HAP-1 (cell line): ENCODE measurements around the gene NHP2.
A peak's percentile ranks its signal among the peaks of the same experiment; 100 is the strongest.
"Not testable (repeated sequence)": the region's sequence is repeated elsewhere in the genome, so short reads cannot be mapped to it uniquely, and the experiment has no call there.

ENCODE experiments used
- DNase-seq, 2 experiments: peaks; one replicate each; pipeline ENCODE4 v3.0.0-alpha.2; 2016 to 2020; ENCODE audit warnings: low spot score in 2 of 2
- H3K27me3 ChIP-seq: fragments of 250-450 bp; sonication (Bioruptor Pico); 2 replicates; pipeline ENCODE4 v1.5.1; 2020; ENCODE audit warnings: low read depth, mild to moderate bottlenecking, moderate library complexity
- H3K36me3 ChIP-seq: fragments of 250-450 bp; sonication (Bioruptor Pico); replicated peaks from 2 replicates; pipeline ENCODE4 v1.5.1; 2020; ENCODE audit warnings: mild to moderate bottlenecking
- H3K4me1 ChIP-seq: fragments of 250-450 bp; sonication (Bioruptor Pico); 2 replicates; pipeline ENCODE4 v1.5.1; 2020; ENCODE audit warnings: mild to moderate bottlenecking
- H3K4me3 ChIP-seq: fragments of 250-450 bp; sonication (Bioruptor Pico); 2 replicates; pipeline ENCODE4 v1.5.1; 2020; ENCODE audit warnings: mild to moderate bottlenecking, moderate library complexity
- H3K9me3 ChIP-seq: fragments of 250-450 bp; sonication (Bioruptor Pico); 2 replicates; pipeline ENCODE4 v1.5.1; 2020; ENCODE audit warnings: mild to moderate bottlenecking, moderate library complexity
- in situ Hi-C: fragments of 300-500 bp; cut with MboI; formaldehyde crosslinking; loops from 3 replicates; pipeline ENCODE4 v1.14.3; 2020; ENCODE audit warnings: low sequenced_read_pairs, inconsistent platforms, mixed read lengths

The NHP2 gene

GRCh38 chr5:178153530-178154340 lies at the start of gene NHP2:
Gene NHP2, minus strand, starts transcription at chr5:178153885. Its CDS starts 68 bp downstream, at chr5:178153817.
- Histone ChIP-seq H3K4me1 (peaks cover 7% of the 10 kb centered on the region), H3K27me3 (no peaks in the 10 kb centered on the region), H3K4me3 (peak within 1 kb of the TSS; percentile 97), H3K36me3 (peaks cover 38% of the 10 kb centered on the region), H3K9me3 (no peaks in the 10 kb centered on the region)
- DNase-seq = peak; percentile 95 to 99
- in situ Hi-C loops = no loop called here

GRCh38 chr5:178202541-178202940 lies 48.9 kb upstream of the NHP2 start:
- peaks cover 7% of the 10 kb centered on the region for H3K4me1 ChIP-seq
- in situ Hi-C loops = no loop called here
- DNase-seq = no peak
- H3K27me3 ChIP-seq = no peaks in the 10 kb centered on the region
- H3K4me3 ChIP-seq = no peak overlapping the region
- no peaks in the 10 kb centered on the region for H3K9me3 ChIP-seq
- H3K36me3 ChIP-seq = peaks cover 30% of the 10 kb centered on the region

DNA sequence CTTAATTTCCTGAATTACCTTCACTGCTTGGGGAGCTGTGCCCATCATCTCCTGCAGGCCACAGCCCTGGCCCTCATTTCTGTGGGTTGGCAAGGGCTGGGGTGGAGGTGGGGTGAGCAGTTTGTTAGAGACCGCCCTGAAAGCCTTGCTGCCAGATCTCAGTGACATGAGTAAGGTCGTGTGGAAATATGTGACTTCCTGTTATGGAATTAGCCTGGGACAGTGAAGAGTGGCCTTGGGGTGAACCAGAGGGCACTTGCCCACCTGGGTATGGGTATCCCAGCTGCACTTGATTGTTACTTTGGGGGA lies 48.2 kb upstream of the NHP2 start:
- no peak for DNase-seq
- Histone ChIP-seq H3K27me3 (no peaks in the 10 kb centered on the region), H3K4me1 (peaks cover 7% of the 10 kb centered on the region), H3K9me3 (no peaks in the 10 kb centered on the region), H3K36me3 (peaks cover 24% of the 10 kb centered on the region), H3K4me3 (no peak overlapping the region)
- in situ Hi-C loops = no loop called here

DNA sequence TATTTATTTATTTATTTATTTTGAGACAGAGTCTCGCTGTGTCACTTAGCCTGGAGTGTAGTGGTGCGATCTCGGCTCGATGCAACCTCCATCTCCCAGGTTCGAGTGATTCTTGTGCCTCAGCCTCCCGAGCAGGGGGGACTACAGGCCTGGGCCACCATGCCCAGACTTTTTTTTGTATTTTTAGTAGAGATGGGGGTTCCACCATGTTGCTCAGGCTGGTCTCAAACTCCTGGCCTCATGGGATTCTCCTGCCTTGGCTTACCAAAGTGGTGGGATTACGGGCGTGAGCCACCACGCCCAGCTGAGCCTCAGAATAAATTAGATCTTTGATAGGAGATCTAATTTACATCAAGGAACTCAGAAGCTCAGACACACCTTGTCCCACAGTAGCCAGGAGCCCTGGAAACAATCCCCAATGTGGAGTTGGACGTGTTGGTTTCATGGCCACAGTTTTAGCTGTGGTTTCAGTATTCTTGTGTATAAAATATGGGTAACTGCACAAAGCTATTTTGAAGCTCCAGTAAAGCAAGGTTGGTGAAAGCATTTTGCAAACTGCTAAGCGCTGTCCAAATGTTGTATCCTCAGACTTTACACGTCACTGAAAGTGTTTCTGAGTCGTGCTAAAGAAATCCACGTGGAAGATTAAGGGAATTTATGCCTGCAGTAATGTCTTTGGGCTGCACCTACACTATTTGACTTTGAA lies 47.7 kb upstream of the NHP2 start:
- H3K4me3 ChIP-seq = no peak overlapping the region
- H3K9me3 ChIP-seq = no peaks in the 10 kb centered on the region
- H3K27me3 ChIP-seq = no peaks in the 10 kb centered on the region
- H3K36me3 ChIP-seq = peaks cover 19% of the 10 kb centered on the region
- in situ Hi-C loops = no loop called here
- no peak for DNase-seq
- H3K4me1 ChIP-seq = peaks cover 5% of the 10 kb centered on the region

- peaks cover 4% of the 10 kb centered on the region for H3K36me3 ChIP-seq
- no peaks in the 10 kb centered on the region; the same call in 1 of the 2 replicates for H3K4me1 ChIP-seq
- no peak overlapping the region for H3K4me3 ChIP-seq
- no peak for DNase-seq
- in situ Hi-C loops = no loop called here
- H3K9me3 ChIP-seq = no peaks in the 10 kb centered on the region
- no peaks in the 10 kb centered on the region for H3K27me3 ChIP-seq
These were observed 46.1 kb upstream of the NHP2 start for GRCh38 chr5:178199581-178200434.

DNA sequence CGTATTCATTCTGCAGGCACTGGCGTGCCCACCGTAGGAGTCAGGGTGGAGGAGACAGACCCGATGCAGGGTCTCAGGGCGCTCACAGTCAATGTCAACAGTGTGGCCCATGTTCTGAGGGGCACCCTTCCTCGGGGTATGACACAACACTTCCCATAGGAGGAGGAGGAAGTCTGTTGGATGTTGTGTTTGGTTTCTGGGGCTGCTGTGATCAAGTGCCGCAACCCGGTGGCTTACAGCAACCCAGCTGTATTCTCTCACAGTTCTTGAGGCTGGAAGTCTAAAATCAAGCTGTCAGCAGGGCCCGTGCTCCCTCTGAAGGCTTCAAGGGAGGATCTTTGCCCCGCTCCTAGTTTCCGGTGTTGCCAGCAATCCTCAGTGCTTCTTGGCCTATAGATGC lies 45.0 kb upstream of the NHP2 start:
- no peak for DNase-seq
- H3K36me3 ChIP-seq = no peaks in the 10 kb centered on the region
- H3K4me1 ChIP-seq = no peaks in the 10 kb centered on the region; the same call in 1 of the 2 replicates
- H3K4me3 ChIP-seq = no peak overlapping the region
- in situ Hi-C loops = no loop called here
- no peaks in the 10 kb centered on the region for H3K9me3 ChIP-seq
- H3K27me3 ChIP-seq = peaks cover 3% of the 10 kb centered on the region; the same call in 1 of the 2 replicates

- H3K27me3 ChIP-seq, H3K36me3 ChIP-seq, DNase-seq, H3K4me1 ChIP-seq, H3K4me3 ChIP-seq, H3K9me3 ChIP-seq, in situ Hi-C loops: not testable (repeated sequence)
These were observed 44.5 kb upstream of the NHP2 start for GRCh38 chr5:178198151-178198550.

DNA sequence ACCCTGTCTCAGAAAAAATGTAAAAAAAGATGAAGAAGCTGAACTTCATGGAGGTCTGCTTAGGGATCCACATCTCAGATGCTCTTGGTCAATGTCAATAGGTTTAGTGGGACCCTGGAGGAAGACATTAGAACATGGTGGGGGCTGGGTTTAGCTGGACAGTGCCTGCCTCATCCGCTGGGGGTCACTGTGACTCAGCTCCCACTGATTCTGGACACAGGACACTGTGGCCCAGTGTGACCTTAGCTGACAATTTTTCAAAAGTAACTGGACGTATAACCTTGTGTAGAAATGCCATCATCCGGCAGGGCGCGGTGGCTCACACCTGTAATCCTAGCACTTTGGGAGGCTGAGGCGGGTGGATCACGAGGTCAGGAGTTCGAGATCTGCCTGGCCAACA lies 43.3 kb upstream of the NHP2 start:
- H3K9me3 ChIP-seq = no peaks in the 10 kb centered on the region; the same call in 1 of the 2 replicates
- in situ Hi-C loops = no loop called here
- no peaks in the 10 kb centered on the region for H3K4me1 ChIP-seq
- no peak for DNase-seq
- H3K4me3 ChIP-seq = no peak overlapping the region
- peaks cover 3% of the 10 kb centered on the region; the same call in 1 of the 2 replicates for H3K27me3 ChIP-seq
- H3K36me3 ChIP-seq = no peaks in the 10 kb centered on the region

DNA sequence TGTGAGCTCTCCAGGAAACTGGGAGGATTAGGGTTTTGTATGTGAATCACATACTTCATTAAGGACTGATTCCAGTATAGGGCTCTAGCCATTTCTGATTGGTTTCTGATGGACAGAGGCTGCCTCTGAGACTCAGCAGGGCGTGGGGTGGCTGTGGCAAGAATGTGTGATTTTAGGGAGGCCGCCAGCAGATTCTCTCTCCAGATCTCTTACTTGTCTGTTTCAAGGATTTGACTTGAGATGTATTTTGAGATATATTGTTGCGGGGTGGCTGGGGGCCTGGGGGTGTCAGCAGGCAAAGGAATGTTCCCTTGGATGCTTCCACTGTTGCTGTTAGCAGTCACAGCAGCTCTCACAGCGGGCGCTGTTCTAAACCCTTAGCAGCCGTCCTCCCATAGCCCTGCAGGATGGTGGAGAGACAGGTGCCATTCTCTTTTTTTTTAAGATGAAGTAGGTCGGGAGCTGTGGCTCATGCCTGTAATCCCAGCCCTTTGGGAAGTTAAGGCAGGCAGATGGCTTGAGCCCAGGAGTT lies 42.7 kb upstream of the NHP2 start:
- Histone ChIP-seq H3K9me3 (no peaks in the 10 kb centered on the region; the same call in 1 of the 2 replicates), H3K36me3 (no peaks in the 10 kb centered on the region), H3K4me1 (no peaks in the 10 kb centered on the region), H3K4me3 (no peak overlapping the region), H3K27me3 (peaks cover 3% of the 10 kb centered on the region; the same call in 1 of the 2 replicates)
- no peak for DNase-seq
- in situ Hi-C loops = no loop called here

GRCh38 chr5:178194026-178194425 lies 40.3 kb upstream of the NHP2 start:
- Histone ChIP-seq H3K9me3 (no peaks in the 10 kb centered on the region; the same call in 1 of the 2 replicates), H3K36me3 (no peaks in the 10 kb centered on the region), H3K4me3 (no peak overlapping the region), H3K4me1 (no peaks in the 10 kb centered on the region), H3K27me3 (peaks cover 3% of the 10 kb centered on the region; the same call in 1 of the 2 replicates)
- in situ Hi-C loops = no loop called here
- DNase-seq = no peak

- in situ Hi-C loops = no loop called here
- Histone ChIP-seq H3K9me3 (no peaks in the 10 kb centered on the region; the same call in 1 of the 2 replicates), H3K4me1 (no peaks in the 10 kb centered on the region), H3K36me3 (no peaks in the 10 kb centered on the region), H3K27me3 (peaks cover 3% of the 10 kb centered on the region; the same call in 1 of the 2 replicates), H3K4me3 (no peak overlapping the region)
- DNase-seq = no peak
These were observed 39.6 kb upstream of the NHP2 start for GRCh38 chr5:178193251-178193809.

- in situ Hi-C loops = no loop called here
- no peaks in the 10 kb centered on the region; the same call in 1 of the 2 replicates for H3K9me3 ChIP-seq
- no peaks in the 10 kb centered on the region for H3K4me1 ChIP-seq
- H3K36me3 ChIP-seq = no peaks in the 10 kb centered on the region
- peaks cover 3% of the 10 kb centered on the region; the same call in 1 of the 2 replicates for H3K27me3 ChIP-seq
- no peak overlapping the region for H3K4me3 ChIP-seq
- no peak for DNase-seq
These were observed 39.1 kb upstream of the NHP2 start for GRCh38 chr5:178192787-178193186.

- Histone ChIP-seq H3K4me1 (no peaks in the 10 kb centered on the region), H3K36me3 (no peaks in the 10 kb centered on the region), H3K9me3 (no peaks in the 10 kb centered on the region; the same call in 1 of the 2 replicates), H3K4me3 (no peak overlapping the region), H3K27me3 (peaks cover 3% of the 10 kb centered on the region; the same call in 1 of the 2 replicates)
- in situ Hi-C loops = no loop called here
- DNase-seq = no peak
These were observed 38.6 kb upstream of the NHP2 start for GRCh38 chr5:178192244-178192643.
